Activated CD4-positive, CD25-positive, alpha-beta regulatory T cell treated with anti-CD3 and anti-CD28 coated beads, Interleukin-2, amount 50 U/mL, for 24 hours (primary cell): ENCODE measurements around the gene CELF1.
A peak's percentile ranks its signal among the peaks of the same experiment; 100 is the strongest.

Experiments used
- ATAC-seq, 2 donors: fragments of 150-1000 bp; cut with Tn5 transposase; one replicate each; pipeline ENCODE4 v1.10.0; 2021; ENCODE audit warnings: mild to moderate bottlenecking in 1 of 2, moderate library complexity in 1 of 2

CELF1 gene

GRCh38 chr11:47552566-47553405, at the start of gene CELF1:
Gene CELF1, minus strand, starts transcription at chr11:47553132. Its CDS starts 53,609 bp downstream, at chr11:47499523.
- ATAC-seq = peak; percentile 95 to 96

GRCh38 chr11:47599902-47600301, 47.0 kb upstream of the CELF1 start:
- ATAC-seq = no peak

- ATAC-seq = no peak
These were observed 43.0 kb upstream of the CELF1 start for GRCh38 chr11:47595967-47596366.

DNA sequence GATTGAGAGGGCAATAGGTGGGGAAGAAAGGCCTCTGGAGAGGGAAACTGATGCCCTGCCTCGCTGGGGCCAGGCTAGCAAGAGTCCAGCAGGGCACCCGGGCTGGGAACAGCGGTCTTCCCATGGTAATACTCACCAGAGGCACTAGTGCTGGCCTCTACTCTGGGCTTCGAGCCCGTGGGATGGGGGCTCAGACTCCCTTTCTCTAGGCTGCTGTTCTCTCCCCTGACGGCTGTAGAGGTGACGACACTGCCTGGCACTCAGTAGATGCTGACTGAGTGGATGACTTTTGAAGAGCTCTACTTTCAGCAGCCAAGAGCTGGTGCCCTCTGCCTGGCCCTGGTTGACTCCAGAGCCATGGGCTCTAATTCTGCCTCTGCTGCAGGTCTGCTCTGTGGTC, 42.1 kb upstream of the CELF1 start:
- no peak for ATAC-seq

GRCh38 chr11:47593934-47594855, 41.3 kb upstream of the CELF1 start, which contains the start of gene C1QTNF4:
Gene C1QTNF4, minus strand, starts transcription at chr11:47594411. Its CDS starts 3,601 bp downstream, at chr11:47590810.
- ATAC-seq = no peak

- ATAC-seq = no peak
These were observed 40.6 kb upstream of the CELF1 start for GRCh38 chr11:47593492-47593933.

GRCh38 chr11:47592970-47593369, 40.0 kb upstream of the CELF1 start:
- no peak for ATAC-seq

GRCh38 chr11:47592251-47592650, 39.3 kb upstream of the CELF1 start:
- no peak for ATAC-seq

GRCh38 chr11:47591764-47592163, 38.8 kb upstream of the CELF1 start:
- no peak for ATAC-seq

GRCh38 chr11:47589977-47590861, 37.3 kb upstream of the CELF1 start:
- no peak for ATAC-seq

- no peak for ATAC-seq
These were observed 36.6 kb upstream of the CELF1 start for GRCh38 chr11:47589584-47589976.

DNA sequence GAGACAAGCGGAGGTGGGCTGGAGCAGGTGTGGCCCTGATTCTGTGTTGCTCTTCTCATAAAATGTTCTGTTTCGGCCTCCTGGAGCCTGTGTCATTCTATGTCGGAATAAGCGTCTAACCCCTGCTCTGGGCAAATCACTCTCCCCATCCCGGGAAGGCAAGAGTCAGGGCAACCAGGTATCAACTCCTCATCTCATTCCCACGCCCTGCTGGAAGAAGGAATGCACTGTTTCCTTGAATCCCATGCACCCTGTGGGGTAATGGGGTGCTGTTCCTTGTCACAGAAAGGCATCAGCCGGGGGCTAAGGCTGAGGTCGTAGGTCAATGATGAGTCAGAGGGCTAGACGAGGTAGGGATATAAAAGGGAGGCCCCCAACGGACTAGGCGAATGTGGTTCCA, 36.2 kb upstream of the CELF1 start:
- no peak for ATAC-seq

- no peak for ATAC-seq
These were observed 34.9 kb upstream of the CELF1 start for GRCh38 chr11:47587723-47588326.

- ATAC-seq = no peak
These were observed 34.2 kb upstream of the CELF1 start for GRCh38 chr11:47587039-47587716.

DNA sequence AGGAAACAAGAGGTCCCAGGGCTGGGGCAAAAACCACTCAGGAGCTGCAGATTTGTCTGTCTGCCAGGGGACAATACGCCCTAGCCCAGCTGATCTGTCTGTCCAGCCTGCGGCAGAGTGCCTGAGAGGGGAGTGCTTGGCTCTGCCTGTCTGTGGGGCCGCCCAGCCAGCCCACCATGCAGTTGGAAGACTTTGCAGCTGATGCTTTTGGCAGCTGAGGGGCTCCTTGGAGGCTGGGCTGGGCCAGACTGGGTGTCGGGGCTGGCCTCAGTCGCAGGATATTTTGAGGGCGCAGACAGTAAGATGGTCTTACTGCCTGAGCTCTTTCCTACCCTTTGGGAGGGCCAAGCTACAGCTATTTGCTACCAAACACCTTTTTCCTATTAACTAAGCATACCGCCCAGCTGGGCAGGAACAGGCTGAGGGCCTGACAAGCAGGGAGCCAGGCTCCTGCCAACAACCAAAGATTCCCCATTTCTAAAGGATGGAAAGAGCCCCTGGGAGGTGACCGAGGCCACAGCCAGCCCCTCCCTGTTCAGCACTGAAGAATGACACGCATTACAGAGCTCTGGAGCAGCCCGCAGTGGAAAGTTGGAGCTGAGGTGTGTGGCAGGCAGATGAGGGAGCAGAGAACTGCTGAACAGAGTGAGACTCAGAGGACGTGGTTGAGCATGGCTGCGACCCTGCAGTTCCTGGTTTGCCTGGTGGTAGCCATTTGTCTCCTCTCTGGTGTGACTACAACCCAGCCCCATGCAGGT, 33.3 kb upstream of the CELF1 start, which contains the start of gene FAM180B:
FAM180B (plus strand) TSS at position 581 of the 758 bp plus-strand sequence; CDS start at position 672, 91 bp downstream.
- no peak for ATAC-seq

DNA sequence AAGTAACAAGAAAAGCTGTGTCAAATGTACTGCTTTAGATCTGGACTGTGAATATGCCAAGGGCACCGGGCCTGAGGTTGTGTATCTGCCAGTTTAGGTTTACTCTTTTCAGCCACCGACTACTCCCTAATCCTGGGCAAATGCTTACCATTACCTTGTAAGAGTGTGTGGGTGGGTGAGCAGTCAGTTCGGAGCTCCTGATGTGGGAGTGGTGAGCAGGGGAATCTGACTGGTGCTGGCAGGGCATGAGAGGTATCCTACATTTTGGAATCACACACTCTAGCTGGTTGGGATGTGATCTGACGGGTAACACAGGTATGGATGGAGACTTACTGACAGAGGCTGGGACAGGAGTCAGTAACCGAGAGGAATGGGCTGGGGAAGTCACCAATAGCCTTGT, 30.9 kb upstream of the CELF1 start:
- ATAC-seq = no peak

GRCh38 chr11:47578524-47579494, 25.9 kb upstream of the CELF1 start, which contains the start of the genes KBTBD4 and NDUFS3:
Gene KBTBD4, minus strand, starts transcription at chr11:47578970. Its CDS starts 19 bp downstream, at chr11:47578951.
Gene NDUFS3, plus strand, starts transcription at chr11:47579074. Its CDS starts 18 bp downstream, at chr11:47579092.
- peak; percentile 96 for ATAC-seq

GRCh38 chr11:47577460-47578041, 24.6 kb upstream of the CELF1 start:
- no peak for ATAC-seq
